GM12873 (cell line): ENCODE measurements around the gene MIOX.
A peak's percentile ranks its signal among the peaks of the same experiment; 100 is the strongest.

Experiments
- TF ChIP-seq, protein P1 (sequence below): IDR thresholded peaks from 2 replicates; pipeline ENCODE4 v1.5.1; 2012; ENCODE audit warnings: low read depth, mild to moderate bottlenecking, moderate library complexity, low read length, control low read depth; ENCODE audit not compliant: insufficient read depth; ENCODE audit errors: missing control alignments

MIOX gene

DNA sequence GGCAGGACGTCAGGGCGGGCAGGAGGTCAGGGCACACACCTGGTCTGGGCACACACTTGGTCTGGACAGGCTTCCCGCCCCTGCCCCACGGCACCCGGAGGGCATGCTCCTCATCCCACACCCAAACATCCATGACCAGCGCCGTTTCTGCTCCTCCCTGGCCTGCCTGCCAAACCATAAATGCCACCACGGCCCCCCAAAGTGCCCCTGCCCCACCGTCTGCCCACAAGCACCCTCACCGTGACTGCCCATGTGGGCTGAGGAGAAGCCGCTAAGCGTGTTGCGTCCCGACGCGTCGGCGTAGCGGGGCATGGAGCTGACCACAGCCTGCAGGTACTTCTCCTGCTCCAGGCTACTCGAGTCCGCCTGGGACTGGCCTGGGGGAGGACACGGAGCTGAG is 27.6 kb upstream of the MIOX start:
- TF ChIP-seq, protein P1, sequence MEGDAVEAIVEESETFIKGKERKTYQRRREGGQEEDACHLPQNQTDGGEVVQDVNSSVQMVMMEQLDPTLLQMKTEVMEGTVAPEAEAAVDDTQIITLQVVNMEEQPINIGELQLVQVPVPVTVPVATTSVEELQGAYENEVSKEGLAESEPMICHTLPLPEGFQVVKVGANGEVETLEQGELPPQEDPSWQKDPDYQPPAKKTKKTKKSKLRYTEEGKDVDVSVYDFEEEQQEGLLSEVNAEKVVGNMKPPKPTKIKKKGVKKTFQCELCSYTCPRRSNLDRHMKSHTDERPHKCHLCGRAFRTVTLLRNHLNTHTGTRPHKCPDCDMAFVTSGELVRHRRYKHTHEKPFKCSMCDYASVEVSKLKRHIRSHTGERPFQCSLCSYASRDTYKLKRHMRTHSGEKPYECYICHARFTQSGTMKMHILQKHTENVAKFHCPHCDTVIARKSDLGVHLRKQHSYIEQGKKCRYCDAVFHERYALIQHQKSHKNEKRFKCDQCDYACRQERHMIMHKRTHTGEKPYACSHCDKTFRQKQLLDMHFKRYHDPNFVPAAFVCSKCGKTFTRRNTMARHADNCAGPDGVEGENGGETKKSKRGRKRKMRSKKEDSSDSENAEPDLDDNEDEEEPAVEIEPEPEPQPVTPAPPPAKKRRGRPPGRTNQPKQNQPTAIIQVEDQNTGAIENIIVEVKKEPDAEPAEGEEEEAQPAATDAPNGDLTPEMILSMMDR, result no peak

DNA sequence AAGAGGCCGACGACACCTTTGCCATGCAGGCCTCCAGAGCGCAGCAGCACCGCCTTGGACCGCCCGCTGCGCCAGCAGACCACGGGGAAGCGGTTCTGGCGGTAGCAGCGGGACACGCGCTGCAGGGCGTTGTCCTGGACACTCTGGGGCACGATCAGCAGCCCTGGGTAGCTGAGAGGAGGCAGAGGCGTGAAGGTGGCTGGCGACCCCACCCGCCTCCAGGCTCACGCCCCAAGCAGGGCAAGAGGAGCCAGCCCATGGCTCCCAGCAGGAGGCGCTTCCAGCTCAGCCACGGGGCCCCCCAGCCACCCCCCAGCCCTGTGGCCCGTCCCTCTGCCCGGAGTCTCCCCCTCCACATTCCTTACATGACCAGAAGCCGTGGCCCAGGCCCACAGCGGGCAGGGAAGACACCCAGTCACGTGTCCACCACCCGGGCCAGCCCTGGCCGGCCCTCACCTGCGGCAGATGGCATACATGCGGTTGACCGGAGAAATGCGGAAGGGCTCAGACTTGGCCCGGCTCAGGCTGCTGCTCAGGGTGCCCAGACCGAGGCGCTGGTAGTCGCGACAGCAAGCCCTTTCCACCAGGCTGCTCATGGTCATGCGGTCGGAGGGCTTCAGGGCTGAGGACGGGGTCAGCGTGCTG is 27.0 kb upstream of the MIOX start:
- TF ChIP-seq, protein P1, result peak; percentile 11

DNA sequence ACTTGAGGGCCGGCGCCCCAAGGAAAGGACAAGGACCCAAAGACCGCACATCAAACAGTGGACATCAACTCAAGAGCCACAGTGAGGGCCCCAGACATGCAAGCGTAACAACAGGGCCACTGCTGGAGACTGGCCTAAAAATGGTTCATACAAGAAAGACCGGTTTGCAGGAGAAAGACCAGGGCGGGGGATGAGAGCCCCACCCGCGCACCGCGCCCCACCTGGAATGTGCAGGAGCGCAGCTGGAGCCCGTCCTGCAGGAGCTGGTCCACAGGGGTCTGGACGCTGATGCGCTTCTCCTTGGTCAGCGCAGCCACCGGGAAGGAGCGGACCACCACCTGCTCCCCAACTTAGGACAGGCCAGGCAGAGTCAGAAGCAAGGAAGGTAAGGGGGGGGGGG is 25.7 kb upstream of the MIOX start:
- TF ChIP-seq, protein P1, result no peak

DNA sequence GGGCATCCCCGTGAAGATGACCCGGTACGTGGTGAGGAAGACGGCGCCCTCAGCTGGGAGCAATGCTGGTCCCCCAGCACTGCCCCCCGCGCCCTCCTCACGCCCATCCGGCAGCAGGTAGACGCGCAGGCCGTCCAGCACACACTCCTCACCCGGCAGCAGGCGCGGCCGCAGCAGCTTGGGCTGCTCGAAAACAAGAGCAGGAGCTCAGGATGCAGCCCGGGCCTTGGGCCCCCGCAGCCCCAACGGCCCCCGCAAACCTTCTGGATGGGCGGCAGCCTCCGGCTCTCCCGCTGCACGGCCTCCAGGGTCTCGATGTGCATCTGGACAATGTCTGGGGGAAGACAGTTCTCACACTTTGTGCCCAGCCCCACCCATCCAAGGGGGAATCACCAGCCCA is 25.1 kb upstream of the MIOX start:
- TF ChIP-seq, protein P1, result no peak

DNA sequence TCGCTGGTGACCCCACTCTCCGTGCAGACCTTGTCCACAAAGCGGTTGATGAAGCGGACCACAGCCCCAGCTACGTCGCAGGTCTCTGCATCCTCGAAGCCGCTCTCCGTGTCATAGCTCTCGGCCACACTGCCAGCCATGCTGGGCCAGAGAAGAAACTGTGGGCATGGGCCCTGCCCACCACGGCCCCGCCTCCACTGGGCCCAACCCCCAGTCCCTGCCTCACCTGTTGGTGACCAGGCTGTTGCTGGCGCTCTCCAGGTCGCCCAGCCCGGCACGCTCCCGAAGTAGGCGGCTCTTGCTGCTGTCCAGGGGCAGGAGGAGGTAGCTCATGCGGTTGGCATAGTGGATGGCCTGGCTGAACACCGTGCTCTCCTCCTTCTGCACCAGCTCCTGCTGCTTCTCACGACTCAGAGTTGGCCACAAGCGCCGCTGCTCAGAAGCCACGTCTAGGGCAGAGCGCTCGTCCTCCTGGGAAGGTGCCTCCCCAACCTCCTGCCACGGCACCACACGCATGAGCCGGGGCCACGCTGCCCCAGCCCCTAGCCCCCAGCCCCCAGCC is 24.6 kb upstream of the MIOX start:
- TF ChIP-seq, protein P1, result no peak

DNA sequence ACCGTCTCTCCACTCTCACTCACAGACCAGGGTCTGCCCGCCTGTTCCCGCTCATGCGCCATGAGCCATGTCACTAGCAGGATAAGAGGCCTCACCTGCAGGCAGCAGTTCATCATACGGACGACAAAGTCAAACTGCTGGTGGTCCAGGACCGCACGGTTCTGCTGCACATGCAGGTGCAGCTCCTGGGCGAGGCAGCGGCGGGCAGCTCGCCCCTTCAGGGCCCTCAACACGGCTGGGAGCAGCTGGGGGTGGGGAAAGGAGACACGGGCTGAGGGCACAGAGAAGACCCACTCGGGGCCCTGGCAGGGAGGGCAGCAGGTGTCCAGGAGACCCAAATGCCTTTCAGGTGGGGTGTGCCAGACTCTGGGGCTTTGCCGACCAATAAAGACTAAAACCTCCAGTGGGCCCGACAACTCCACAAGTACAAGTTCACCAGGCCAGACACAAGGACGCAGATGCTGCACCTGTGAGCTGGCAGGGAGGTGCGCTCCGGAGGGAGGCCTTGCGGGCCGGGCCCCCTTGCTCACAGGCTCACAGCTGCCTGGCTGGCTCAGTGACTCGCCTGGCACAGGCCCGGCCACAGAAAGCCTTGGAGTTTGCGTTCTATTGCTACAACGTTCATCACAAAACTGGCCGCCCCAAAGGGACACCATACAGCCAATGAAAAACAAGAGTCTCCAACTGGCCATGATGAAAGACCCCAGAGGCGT is 23.3 kb upstream of the MIOX start:
- TF ChIP-seq, protein P1, result no peak

DNA sequence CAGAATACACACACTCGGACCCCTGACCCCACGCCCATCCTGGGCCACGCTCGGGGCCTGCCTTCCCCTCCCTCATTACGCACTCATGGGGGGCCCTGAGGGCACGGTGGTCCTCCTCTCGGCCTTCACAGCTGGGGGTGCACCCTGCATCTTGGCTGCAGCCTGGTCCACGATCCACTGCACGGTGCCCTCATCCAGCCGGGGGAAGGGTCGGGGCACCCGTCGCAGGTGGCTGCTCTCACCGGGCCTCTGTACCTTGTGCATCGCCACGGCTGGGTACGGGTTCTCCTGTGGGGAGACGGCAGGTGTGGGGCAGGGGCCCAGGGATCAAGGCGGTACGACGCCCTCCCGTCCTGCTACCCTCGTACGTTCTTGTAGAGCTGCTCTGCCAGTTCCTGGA is 22.2 kb upstream of the MIOX start:
- TF ChIP-seq, protein P1, result no peak
